Inferior parietal cortex (tissue), 1 donor: ENCODE data around the gene ADRA2C.
A peak's percentile ranks its signal among the peaks of the same experiment; 100 is the strongest.

Experiments used
- DNase-seq: peaks from one replicate; pipeline ENCODE4 v3.0.0-alpha.2; 2016; ENCODE audit errors: extremely low spot score

ADRA2C gene

GRCh38 chr4:3766036-3766784, at the start of gene ADRA2C:
Gene ADRA2C (plus strand): TSS chr4:3766385. CDS start chr4:3766607, 222 bp downstream.
- DNase-seq: no peak

DNA sequence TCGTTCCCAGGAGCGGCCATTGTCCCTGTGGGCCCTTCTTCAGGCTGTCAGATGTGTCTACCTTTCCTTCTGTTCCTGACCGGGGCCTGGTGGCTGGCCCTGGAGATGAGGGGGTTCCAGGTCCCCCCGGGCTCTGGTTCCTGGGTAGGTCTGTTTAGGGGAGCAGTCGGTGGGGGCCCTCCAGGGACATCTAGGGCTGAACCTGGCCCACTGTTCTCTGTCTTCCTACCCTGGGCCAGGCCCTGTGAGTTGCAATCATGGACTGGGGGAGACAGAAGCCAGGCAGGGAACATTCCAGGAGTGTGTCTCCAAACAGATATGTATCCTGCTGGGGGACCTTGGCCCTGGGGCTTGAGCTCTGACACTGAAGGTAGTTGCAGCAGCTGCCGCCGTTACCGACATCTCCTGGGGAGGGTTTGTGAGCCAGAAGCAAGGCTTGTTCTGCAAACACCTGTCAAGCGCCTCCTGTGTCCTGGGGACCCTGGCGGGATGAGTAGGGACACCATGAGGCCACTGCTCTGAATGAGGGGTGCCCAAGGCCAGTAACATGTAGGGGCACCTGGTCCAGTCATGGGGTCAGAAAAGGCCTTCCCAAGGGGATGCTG, 49.5 kb upstream of the ADRA2C start:
- no peak for DNase-seq

- DNase-seq: no peak
Observed at GRCh38 chr4:3717241-3717640, 48.9 kb upstream of the ADRA2C start.

- no peak for DNase-seq
Observed at GRCh38 chr4:3718462-3718861, 47.7 kb upstream of the ADRA2C start.

DNA sequence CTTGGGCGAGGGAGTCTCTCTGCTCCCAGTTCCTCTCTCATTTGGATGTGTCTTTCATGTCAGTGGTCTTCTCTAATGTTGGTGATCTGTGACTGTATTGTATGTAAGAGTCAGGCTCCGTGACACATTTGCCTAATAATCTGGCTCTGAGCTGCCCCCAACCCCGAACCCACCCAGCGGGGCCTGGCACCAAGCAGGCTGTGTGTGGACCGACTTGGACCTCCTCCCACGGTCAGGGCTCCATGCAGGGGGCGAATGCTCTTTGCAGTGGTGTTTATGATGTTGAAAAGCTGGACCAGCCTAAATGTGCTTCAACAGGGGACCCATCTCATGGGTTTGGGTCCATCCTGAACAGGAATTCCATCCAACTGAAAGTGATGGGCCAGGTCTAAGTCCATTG, 47.0 kb upstream of the ADRA2C start:
- no peak for DNase-seq

- no peak for DNase-seq
Observed at GRCh38 chr4:3719836-3720235, 46.3 kb upstream of the ADRA2C start.

DNA sequence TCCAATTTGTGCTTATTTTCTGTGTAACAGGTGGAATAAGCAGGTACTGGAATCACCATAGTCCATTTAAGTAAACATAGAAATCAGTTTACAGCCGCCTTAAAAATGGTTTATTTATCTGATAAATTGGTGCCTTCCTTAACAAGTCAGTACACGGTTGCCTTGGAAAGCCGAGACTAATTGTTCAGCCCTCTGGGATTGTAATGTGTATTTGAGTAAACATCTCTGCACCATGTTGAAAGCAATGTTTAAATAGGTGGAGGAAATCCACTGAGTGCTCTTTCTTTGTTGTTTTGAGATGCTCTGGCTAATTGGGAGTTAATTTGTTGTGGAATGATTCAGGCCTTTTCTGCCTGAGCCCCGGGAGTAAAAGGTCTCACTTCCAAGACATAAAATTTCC, 45.7 kb upstream of the ADRA2C start:
- DNase-seq: no peak

DNA sequence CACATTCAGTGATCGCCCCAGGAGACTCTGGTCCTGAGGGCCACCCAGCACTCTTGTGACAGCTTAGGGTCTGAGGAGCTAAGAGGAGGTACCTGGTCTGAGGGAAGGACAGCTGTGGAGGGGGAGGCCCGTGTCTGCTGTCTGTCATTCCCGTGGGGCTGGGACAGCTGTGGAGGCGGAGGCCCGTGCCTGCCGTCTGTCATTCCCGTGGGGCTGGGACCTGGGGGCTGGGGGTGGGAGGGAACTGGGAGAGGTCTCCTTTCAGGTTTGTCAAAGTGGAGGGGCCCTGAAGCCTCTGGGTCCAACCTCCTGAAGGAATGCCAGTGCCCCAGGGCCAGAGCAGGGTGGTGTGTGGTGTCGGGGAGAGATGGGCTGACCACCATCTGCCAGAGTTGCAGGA, 45.0 kb upstream of the ADRA2C start:
- no peak for DNase-seq

DNA sequence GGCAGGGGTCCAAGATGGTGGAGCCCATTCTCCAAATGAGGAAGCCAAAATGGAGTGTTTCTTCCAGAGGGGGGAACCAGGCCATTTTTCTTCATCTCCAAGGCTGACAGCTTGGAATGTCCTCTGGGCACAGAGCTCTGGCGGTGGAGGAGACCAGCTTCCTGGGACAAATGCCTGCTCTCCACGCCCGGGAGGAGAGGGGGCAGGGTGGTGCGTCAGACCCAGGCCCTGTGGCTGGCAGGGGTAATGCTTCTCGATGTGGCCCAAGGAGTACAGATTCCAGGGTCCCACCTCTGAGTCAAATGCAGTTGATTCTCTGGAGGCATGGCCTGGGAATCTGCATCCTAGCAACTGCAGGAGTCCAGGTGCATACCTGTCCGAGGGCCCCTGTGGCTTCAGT, 44.6 kb upstream of the ADRA2C start:
- peak; percentile 15 for DNase-seq

GRCh38 chr4:3722446-3723231, 43.5 kb upstream of the ADRA2C start:
- no peak for DNase-seq

- DNase-seq: no peak
Observed at GRCh38 chr4:3723232-3723642, 42.9 kb upstream of the ADRA2C start.

DNA sequence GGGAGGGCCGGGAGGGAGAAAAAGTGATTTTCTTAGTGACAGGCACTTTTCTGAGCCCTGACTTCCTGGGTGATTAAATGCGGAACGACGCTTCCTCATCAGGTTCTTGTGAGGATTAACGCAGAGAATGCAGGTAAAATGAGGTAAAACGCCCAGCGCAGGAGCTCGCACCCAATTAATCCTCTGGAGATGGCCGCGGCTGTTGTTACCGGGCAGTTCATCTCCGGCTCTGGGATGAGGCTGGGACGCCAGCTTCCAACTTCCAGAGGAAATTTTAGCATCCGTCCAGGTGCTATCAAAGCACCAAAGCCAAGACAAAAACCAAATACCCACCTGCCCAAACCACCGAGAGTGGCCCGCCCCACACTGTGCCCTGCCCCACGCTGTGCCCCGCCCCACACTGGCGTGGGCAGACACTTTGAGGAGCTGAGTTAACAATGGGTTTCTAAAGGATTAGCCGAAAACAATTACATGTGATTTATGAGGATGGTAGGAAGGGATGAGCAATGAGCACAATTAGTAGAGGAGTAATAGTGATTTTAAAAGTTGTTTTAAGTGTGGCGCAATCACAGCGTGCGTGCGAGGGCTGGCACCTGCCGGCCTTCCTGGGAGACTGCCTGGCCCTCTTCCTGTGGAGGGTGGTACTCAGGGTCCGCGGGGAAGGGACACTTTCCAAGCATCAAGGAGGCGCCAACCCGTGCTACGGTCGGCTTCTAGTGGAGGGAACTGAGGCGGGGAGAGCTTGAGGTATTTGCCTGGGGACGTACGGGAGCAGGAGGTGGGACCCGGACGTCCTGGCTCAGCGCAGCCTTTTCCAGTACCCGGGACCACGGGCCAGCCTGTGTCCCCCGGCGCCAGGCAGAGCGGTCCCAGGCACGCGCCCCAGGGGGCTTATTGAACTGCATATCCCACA, 41.6 kb upstream of the ADRA2C start:
- DNase-seq: no peak

DNA sequence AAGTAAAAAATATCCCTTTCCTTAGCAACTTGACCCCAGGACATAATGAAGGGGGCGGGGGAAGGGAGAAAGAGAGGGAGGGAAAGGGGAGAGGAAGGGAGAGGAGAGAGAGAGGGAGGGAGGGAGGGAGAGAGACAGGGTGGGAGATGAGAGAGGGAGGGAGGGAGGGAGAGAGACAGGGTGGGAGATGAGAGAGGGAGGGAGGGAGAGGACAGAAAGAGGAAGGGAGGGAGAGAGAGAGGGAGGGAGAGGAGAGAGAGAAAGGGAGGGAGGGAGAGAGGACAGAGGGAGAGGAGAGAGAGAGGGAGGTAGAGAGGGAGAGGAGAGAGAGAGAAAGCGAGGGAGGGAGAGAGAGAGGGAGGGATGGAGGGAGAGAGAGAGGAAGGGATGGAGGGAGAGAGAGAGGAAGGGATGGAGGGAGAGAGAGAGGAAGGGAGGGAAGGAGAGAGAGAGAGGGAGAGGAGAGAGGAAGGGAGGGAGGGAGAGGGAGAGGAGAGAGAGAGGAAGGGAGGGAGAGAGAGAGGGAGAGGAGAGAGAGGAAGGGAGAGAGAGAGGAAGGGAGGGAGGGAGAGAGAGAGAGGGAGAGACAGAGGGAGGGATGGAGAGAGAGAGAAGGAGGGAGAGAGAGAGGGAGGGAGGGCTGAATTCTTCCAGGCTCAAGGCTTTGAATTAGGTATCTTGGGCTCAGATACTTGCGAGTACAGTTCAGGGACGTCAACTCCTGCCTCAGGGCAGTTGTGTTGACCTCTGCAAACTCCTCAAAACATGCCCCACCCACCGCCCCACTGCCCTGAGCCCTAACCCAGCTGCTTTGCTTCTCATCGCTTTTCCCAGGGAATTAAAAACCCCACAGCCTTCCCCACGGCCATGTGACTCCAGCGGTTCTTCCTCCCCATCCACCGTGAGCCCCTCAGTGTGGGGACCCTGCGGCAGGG, 40.0 kb upstream of the ADRA2C start:
- no peak for DNase-seq

GRCh38 chr4:3727847-3728469, 38.2 kb upstream of the ADRA2C start:
- DNase-seq: no peak

GRCh38 chr4:3729188-3729881, 36.9 kb upstream of the ADRA2C start:
- DNase-seq: no peak

DNA sequence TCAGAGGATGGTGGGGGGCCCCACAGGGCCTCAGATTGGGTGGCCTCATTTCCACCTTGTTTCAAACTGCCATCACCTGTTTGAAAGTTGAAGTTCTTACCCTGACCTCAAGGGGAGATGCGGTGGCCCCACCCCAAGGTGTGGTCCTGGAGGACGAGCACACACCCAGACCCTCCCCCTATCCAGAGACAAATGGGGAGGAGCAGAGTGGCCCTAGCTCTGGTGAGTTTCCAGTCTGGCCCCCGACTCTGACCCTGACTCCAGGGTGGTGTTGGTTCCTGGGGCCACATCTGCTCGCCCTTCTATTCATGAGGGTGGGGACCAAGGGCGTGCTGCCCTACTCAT, 36.3 kb upstream of the ADRA2C start:
- DNase-seq: no peak

DNA sequence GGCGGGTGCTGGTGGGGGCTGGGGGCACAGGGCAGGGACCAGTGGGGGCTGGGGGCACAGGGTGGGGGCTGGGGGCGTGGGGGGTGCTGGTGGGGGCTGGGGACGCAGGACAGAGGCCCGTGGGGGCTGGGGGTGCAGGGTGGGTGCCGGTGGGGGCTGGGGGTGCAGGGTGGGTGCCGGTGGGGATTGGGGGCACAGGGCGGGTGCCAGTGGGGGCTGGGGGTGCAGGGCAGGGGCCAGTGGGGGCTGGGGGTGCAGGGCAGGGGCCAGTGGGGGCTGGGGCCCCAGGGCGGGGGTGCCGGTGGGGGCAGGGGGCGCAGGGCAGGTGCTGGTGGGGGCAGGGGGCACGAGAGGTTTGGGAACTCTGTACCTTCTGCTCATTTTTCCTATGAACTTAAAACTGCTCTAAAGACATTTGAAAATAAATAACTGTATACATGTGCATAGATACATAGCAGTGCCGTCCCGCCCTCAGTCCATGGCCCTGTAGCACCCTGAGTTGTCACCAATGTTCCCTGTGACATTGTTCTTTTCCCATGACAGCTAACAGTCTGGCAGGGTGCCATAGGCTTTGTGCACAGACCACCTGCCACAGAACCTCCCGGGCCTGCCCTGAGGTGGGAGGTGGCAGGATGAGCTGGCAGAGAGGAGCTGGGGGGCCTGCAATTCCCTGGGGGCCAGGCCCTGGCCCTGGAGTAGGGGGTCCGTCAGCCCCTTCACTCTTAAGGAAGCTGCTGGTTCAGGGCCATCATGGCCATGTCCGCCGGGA, 35.6 kb upstream of the ADRA2C start:
- DNase-seq: no peak

DNA sequence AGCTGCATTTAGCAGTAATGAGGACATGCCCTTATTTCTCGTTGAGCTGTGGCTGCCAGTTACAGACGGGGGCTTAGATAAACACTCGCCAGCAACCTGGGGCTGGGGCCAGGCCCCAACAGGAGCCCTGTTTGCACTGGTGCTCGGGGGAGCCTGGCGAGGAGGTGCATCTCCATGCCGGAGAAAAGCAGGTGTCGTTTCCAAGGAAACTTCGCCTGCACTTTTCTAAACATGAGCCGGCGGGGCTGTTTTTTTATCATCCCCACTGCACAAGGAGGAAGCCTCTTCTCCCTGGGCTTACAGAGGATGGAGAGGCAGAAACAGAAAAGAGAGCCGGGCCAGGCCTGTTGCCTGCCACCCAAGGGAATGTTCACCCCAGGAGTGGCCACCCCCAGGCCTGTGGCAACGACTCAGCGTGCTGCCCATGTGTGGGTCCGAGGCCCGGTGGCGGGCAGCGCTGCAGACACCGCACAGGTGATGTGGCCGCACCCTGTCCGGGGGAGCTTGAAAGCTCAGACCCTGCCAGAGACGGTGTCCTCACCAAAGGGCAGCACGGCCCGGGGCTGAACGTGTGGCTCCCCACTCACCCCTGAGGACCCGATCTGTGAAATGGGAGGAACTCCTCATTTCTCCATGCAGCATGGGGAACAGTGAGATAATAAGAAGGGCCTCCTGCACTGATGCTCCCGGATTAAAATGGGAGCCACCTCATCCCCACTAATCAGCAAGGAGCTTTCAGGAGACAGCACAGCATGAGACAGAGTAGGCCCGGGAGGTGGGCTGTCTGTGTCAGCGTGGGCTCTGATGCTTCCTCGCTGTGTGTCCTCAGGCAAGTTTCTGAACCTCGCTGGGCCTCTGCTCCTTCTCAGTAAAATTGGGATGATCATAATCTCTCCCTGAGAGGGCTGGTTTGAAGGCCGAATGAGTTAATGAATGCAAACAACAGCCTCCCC, 33.8 kb upstream of the ADRA2C start:
- no peak for DNase-seq
